H1 (cell line): Measurements from ENCODE around the gene C20orf144. TPM values are rescaled to one million over a fixed set of nuclear protein-coding genes. Genes with fewer than 3 reads are reported as not detected.
A peak's percentile ranks its signal among the peaks of the same experiment; 100 is the strongest.

Experiments used
- CTCF ChIA-PET: fragments of 300-600 bp; sonication (Branson Sonifier 250); formaldehyde crosslinking; loops from one replicate; lab custom pipeline; 2021; ENCODE audit not compliant: partially characterized antibody; lab: Charles Lee
- POLR2A ChIA-PET: fragments of 300-600 bp; sonication (Branson Sonifier 250); formaldehyde crosslinking; loops from one replicate; lab custom pipeline; 2021; ENCODE audit warnings: inconsistent platforms; ENCODE audit not compliant: partially characterized antibody; lab: Charles Lee
- DNase-seq, 2 experiments: peaks; one replicate each; pipeline versions ENCODE4 v3.0.0 to v3.0.0-alpha.2; 2010 to 2022; ENCODE audit warnings: low spot score in 2 of 2, low read depth in 1 of 2, mixed read lengths in 1 of 2
- FAIRE-seq: peaks from 2 replicates; lab custom pipeline; 2011; peaks lifted over from hg19 to GRCh38; lab: Jason Lieb, UNC
- H2AFZ ChIP-seq: 2 replicates; pipeline ENCODE4 v1.8.1; 2012; ENCODE audit warnings: low read length, inconsistent platforms
- H2AK5ac ChIP-seq: 2 replicates; pipeline ENCODE4 v1.6.1; 2013; ENCODE audit warnings: low read depth, low read length
- H2BK120ac ChIP-seq: replicated peaks from 2 replicates; pipeline ENCODE3; 2013; ENCODE audit warnings: low read depth, low read length, inconsistent platforms
- H2BK12ac ChIP-seq: 2 replicates; pipeline ENCODE4 v1.6.1; 2013; ENCODE audit warnings: low read depth, low read length
- H2BK15ac ChIP-seq: 2 replicates; pipeline ENCODE4 v1.6.1; 2013; ENCODE audit warnings: low read length
- H2BK20ac ChIP-seq: 2 replicates; pipeline ENCODE4 v1.6.1; 2013; ENCODE audit warnings: low read length
- H2BK5ac ChIP-seq: 2 replicates; pipeline ENCODE4 v1.6.1; 2013; ENCODE audit warnings: low read depth, low read length
- H3K14ac ChIP-seq: 2 replicates; pipeline ENCODE4 v1.6.1; 2013; ENCODE audit warnings: inconsistent platforms; ENCODE audit not compliant: insufficient read length
- H3K18ac ChIP-seq: 2 replicates; pipeline ENCODE4 v1.6.1; 2013; ENCODE audit warnings: low read length; ENCODE audit errors: extremely low read depth
- H3K23ac ChIP-seq: 2 replicates; pipeline ENCODE4 v1.6.1; 2013; ENCODE audit warnings: inconsistent platforms; ENCODE audit not compliant: insufficient read length
- H3K23me2 ChIP-seq: 2 replicates; pipeline ENCODE4 v1.6.1; 2013; ENCODE audit warnings: low read depth, low read length
- H3K27ac ChIP-seq: 2 replicates; pipeline ENCODE4 v1.6.1; 2011; ENCODE audit warnings: low read depth, low read length, inconsistent platforms
- H3K27me3 ChIP-seq, 4 experiments: replicated peaks in 1 of 4; 1 replicate in 1 of 4; 2 replicates in 3 of 4; pipeline versions ENCODE4 v1.6.1 to v1.8.1; 2011 to 2013; ENCODE audit warnings: low read length in 3 of 4, mild to moderate bottlenecking in 3 of 4, inconsistent platforms in 2 of 4, mixed read lengths in 2 of 4, moderate library complexity in 1 of 4; ENCODE audit not compliant: control insufficient read depth in 3 of 4, insufficient read depth in 3 of 4; ENCODE audit errors: extremely low read depth in 1 of 4
- H3K36me3 ChIP-seq, 4 experiments: 2 replicates each; pipeline versions ENCODE4 v1.6.1 to v1.8.1; 2011 to 2013; ENCODE audit warnings: mild to moderate bottlenecking in 4 of 4, low read length in 3 of 4, moderate library complexity in 2 of 4, control low read depth in 1 of 4, inconsistent platforms in 1 of 4; ENCODE audit not compliant: insufficient read depth in 4 of 4, control insufficient read depth in 2 of 4
- H3K4ac ChIP-seq: replicated peaks from 2 replicates; pipeline ENCODE3; 2013; ENCODE audit warnings: low read length, low read depth, mixed read lengths, inconsistent platforms; ENCODE audit not compliant: insufficient read length
- H3K4me1 ChIP-seq, 4 experiments: replicated peaks in 1 of 4; 1 replicate in 1 of 4; 2 replicates in 3 of 4; pipeline versions ENCODE4 v1.6.1 to v1.8.1; 2011 to 2013; ENCODE audit warnings: low read length in 3 of 4, inconsistent platforms in 2 of 4, mixed read lengths in 1 of 4; ENCODE audit not compliant: insufficient read depth in 4 of 4, control insufficient read depth in 3 of 4
- H3K4me2 ChIP-seq, 2 experiments: 2 replicates each; pipeline versions ENCODE4 v1.6.1 to v1.8.1; 2011 to 2013; ENCODE audit warnings: low read depth in 2 of 2, low read length in 2 of 2, control low read depth in 1 of 2, inconsistent platforms in 1 of 2, mild to moderate bottlenecking in 1 of 2; ENCODE audit not compliant: insufficient read depth in 1 of 2
- H3K4me3 ChIP-seq, 4 experiments: fragments of 200-600, 300-600 bp in 1 of 4; sonication (generic), shearing (Covaris generic), sonication (Bioruptor Twin) in 1 of 4; 2 replicates each; pipeline versions ENCODE4 v1.5.1 to v1.8.1; 2011 to 2016; ENCODE audit warnings: low read length in 4 of 4, low read depth in 3 of 4, control low read depth in 2 of 4, inconsistent platforms in 2 of 4, mild to moderate bottlenecking in 2 of 4, mixed read lengths in 1 of 4, moderate library complexity in 1 of 4; ENCODE audit not compliant: insufficient read depth in 2 of 4; ENCODE audit errors: extremely low read depth in 1 of 4
- H3K56ac ChIP-seq: replicated peaks from 2 replicates; pipeline ENCODE3; 2013; ENCODE audit warnings: low read depth, mild to moderate bottlenecking, mixed read lengths, low read length, inconsistent platforms; ENCODE audit not compliant: insufficient read length
- H3K79me1 ChIP-seq: 2 replicates; pipeline ENCODE4 v1.6.1; 2013; ENCODE audit warnings: low read depth, low read length, control low read depth
- H3K79me2 ChIP-seq, 2 experiments: 2 replicates each; pipeline versions ENCODE4 v1.6.1 to v1.8.1; 2012 to 2013; ENCODE audit warnings: low read length in 2 of 2, mild to moderate bottlenecking in 2 of 2, inconsistent platforms in 1 of 2; ENCODE audit not compliant: insufficient read depth in 2 of 2, control insufficient read depth in 1 of 2
- H3K9ac ChIP-seq, 4 experiments: replicated peaks in 1 of 4; 1 replicate in 1 of 4; 2 replicates in 3 of 4; pipeline versions ENCODE4 v1.6.1 to v1.8.1; 2011 to 2013; ENCODE audit warnings: low read depth in 3 of 4, low read length in 3 of 4, control low read depth in 2 of 4, mild to moderate bottlenecking in 2 of 4, moderate library complexity in 2 of 4, inconsistent platforms in 1 of 4; ENCODE audit errors: extremely low read depth in 1 of 4
- H3K9me3 ChIP-seq, 2 experiments: 2 replicates each; pipeline versions ENCODE4 v1.6.1 to v1.8.1; 2012 to 2013; ENCODE audit warnings: mild to moderate bottlenecking in 2 of 2, moderate library complexity in 2 of 2, control low read depth in 1 of 2, inconsistent platforms in 1 of 2, low read depth in 1 of 2, low read length in 1 of 2, mixed read lengths in 1 of 2; ENCODE audit not compliant: insufficient read depth in 2 of 2
- H4K20me1 ChIP-seq, 2 experiments: replicated peaks in 1 of 2; 2 replicates each; pipeline versions ENCODE3 to v1.8.1; 2011 to 2013; ENCODE audit warnings: inconsistent platforms in 2 of 2, low read length in 2 of 2, mild to moderate bottlenecking in 1 of 2; ENCODE audit not compliant: insufficient read depth in 2 of 2, control insufficient read depth in 1 of 2
- H4K5ac ChIP-seq: 2 replicates; pipeline ENCODE4 v1.6.1; 2013; ENCODE audit warnings: low read length, low read depth, mixed read lengths, inconsistent platforms; ENCODE audit not compliant: insufficient read length
- H4K8ac ChIP-seq: 2 replicates; pipeline ENCODE4 v1.8.0; 2013; ENCODE audit warnings: mild to moderate bottlenecking, moderate library complexity, low read length, inconsistent platforms; ENCODE audit not compliant: insufficient read depth; ENCODE audit errors: extremely low read depth
- H4K91ac ChIP-seq: replicated peaks from 2 replicates; pipeline ENCODE3; 2013; ENCODE audit warnings: low read length, mixed read lengths, inconsistent platforms; ENCODE audit not compliant: insufficient read length
- BACH1 ChIP-seq: IDR thresholded peaks from 2 replicates; pipeline ENCODE4 v1.6.1; 2012; ENCODE audit warnings: low read length, improper control_type of control experiment
- EGR1 ChIP-seq: IDR thresholded peaks from 2 replicates; pipeline ENCODE4 v1.6.1; 2011; ENCODE audit warnings: low read depth, low read length, borderline replicate concordance
- KDM4A ChIP-seq: IDR thresholded peaks from one replicate; pipeline ENCODE4 v1.7.1; 2012; ENCODE audit warnings: low read depth, mild to moderate bottlenecking, moderate library complexity, low read length, inconsistent platforms; ENCODE audit not compliant: severe bottlenecking
- PHF8 ChIP-seq: fragments of 200-600 bp; sonication (generic); conservative IDR thresholded peaks from 2 replicates; pipeline ENCODE4 v1.7.1; 2012; ENCODE audit warnings: low read depth, mild to moderate bottlenecking, inconsistent platforms, low read length, moderate library complexity
- POLR2A ChIP-seq, 2 experiments: IDR thresholded peaks; 1 replicate in 1 of 2; 2 replicates in 1 of 2; pipeline ENCODE4 v1.6.1; 2011; ENCODE audit warnings: low read depth in 2 of 2, low read length in 2 of 2, mild to moderate bottlenecking in 2 of 2; ENCODE audit errors: control extremely low read depth in 1 of 2
- POLR2AphosphoS5 ChIP-seq: IDR thresholded peaks from 2 replicates; pipeline ENCODE4 v1.6.1; 2011; ENCODE audit warnings: low read depth, low read length
- RBBP5 ChIP-seq: IDR thresholded peaks from 2 replicates; pipeline ENCODE4 v1.7.1; 2012; ENCODE audit warnings: low read depth, mild to moderate bottlenecking, inconsistent platforms, low read length, moderate library complexity, borderline replicate concordance
- SIX5 ChIP-seq: IDR thresholded peaks from 2 replicates; pipeline ENCODE4 v1.6.1; 2011; ENCODE audit warnings: mild to moderate bottlenecking, low read depth, low read length
- SP1 ChIP-seq: IDR thresholded peaks from 2 replicates; pipeline ENCODE4 v1.6.1; 2011; ENCODE audit warnings: low read depth, low read length
- TAF1 ChIP-seq: IDR thresholded peaks from 2 replicates; pipeline ENCODE4 v1.6.1; 2011; ENCODE audit warnings: mild to moderate bottlenecking, low read depth, low read length
- TBP ChIP-seq: IDR thresholded peaks from 2 replicates; pipeline ENCODE4 v1.6.1; 2011; ENCODE audit warnings: low read depth, low read length, improper control_type of control experiment
- WGBS, 2 experiments: shearing (Covaris generic) in 1 of 2; methylation state at CpG; one replicate each; pipeline versions ENCODE4 v1.1.6 to v1.1.7; 2013 to 2015; ENCODE audit warnings: low lambda C conversion rate in 2 of 2, mixed read lengths in 2 of 2, inconsistent platforms in 1 of 2, low coverage in 1 of 2, missing lambda C conversion rate in 1 of 2; ENCODE audit not compliant: insufficient replicate concordance in 2 of 2, insufficient coverage in 1 of 2, insufficient read length in 1 of 2; ENCODE audit errors: extremely low coverage in 1 of 2, missing lambda C conversion rate in 1 of 2; 5-methylcytosine and 5-hydroxymethylcytosine counted together
- polyA plus RNA-seq, 7 experiments: library from polyadenylated mRNA; depleted of rRNA in 3 of 7; stranded (reverse) in 5 of 7; unstranded in 2 of 7; fragments of >200 nt in 5 of 7; fragments of 200-250 nt in 2 of 7; gene quantifications; 1 replicate in 5 of 7; 2 replicates in 1 of 7; 4 replicates in 1 of 7; pipeline versions ENCODE4 v1.2.1 to v1.2.3, GENCODE V29; 2011 to 2013; ENCODE audit warnings: missing spikeins in 2 of 7, mixed read lengths in 2 of 7
- total RNA-seq: library from RNA; stranded (reverse); fragmentation: NEBNext Ultra II Directional; extraction: Animal tissue kit (Norgen Biotek cat#: 25700); gene quantifications from 2 replicates; pipeline ENCODE4 v1.2.1, GENCODE V29; 2021

Gene C20orf144
- total and polyA plus RNA-seq, 2 of the 8 experiments (the other 6 are each of a cell fraction or from before 2014, with no cell fraction given), result 0.21 to 0.24 TPM

DNA sequence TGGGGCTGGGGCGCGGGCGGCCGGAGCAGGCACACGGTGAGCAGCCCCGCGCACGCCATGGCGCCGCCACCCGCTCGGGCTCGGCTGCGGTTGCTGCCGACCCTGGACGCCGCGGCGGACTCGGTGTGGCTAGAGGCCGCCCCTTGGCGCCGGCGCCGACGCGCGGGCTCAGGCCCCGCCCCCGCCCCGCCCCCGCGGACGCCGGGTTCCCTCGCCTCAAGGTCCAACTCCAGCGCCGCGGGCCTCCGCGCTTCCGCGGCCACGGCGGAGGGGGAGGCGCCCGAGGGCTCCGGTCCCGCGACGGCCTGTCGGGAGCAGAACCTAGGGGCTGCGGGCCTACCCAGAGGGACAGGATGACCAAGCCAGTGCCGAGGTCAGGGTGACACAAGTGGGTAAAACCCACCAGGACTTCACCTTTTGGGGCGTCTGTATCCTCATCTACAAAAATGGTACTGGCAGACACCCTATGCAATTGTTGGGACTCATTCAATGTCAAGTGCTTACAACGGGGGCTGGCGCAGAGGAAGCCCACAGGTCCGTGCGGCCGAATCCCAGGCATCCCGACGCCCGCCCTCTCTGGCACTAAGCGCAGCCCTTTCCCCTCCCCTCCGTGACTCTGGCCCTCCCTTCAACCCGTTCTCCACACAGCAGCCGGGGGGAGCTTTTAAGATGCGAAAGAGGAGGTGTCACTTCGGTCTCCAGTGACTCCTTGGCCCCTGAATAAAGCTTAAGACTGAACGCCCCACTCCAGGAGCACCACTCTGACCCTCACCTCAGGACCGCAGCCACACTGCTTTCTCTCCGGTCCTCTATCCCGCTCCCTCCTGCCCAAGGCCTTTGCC lies 12.4 kb downstream of the C20orf144 start, which contains the start of gene NECAB3:
Gene NECAB3 (minus strand): TSS at position 135 of the 842 bp plus-strand sequence. CDS start 76 bp downstream, at position 59.
- ChIA-PET POLR2A (interaction anchor here (0.6 to 17.9 kb wide), 9 partner anchors 5 to 446 kb away, joined by 3 to 245 read pairs (median 6); partner anchors contain the start of genes ACTL10, C20orf144, E2F1 and NECAB3), CTCF (interaction anchor here (1.2 to 1.4 kb wide), 4 partner anchors 10 to 75 kb away, joined by 3 to 4 read pairs (median 4); no protein-coding TSS in a partner anchor)
- no peaks in the 10 kb centered on the region for H3K9me3 ChIP-seq
- H3K23me2 ChIP-seq, result peaks cover 13% of the 10 kb centered on the region
- peak within 1 kb of the TSS; percentile 55; the same call in 1 of the 2 replicates for H2BK12ac ChIP-seq
- H3K4me1 ChIP-seq, result peaks cover 0 to 22% (median 11%) of the 10 kb centered on the region in 4 experiments; a peak in 4 of 7 replicates
- peak within 1 kb of the TSS; percentile 87 for H3K4ac ChIP-seq
- FAIRE-seq, result no peak
- WGBS, 2 experiments, result 3% methylated on average over 31 of the region's 73 CpGs; no CpG with 5 or more reads in 1 of the 2 experiments
- peak within 1 kb of the TSS; percentile 46; the same call in 1 of the 2 replicates for H2BK15ac ChIP-seq
- H3K18ac ChIP-seq, result peak within 1 kb of the TSS; percentile 32; the same call in 1 of the 2 replicates
- peaks cover 15 to 26% (median 25%) of the 10 kb centered on the region in 4 experiments; a peak in 6 of 8 replicates for H3K36me3 ChIP-seq
- peak within 1 kb of the TSS; percentile 71; the same call in 1 of the 2 replicates for H2AK5ac ChIP-seq
- H4K91ac ChIP-seq, result peak within 1 kb of the TSS; percentile 89
- H4K5ac ChIP-seq, result peak within 1 kb of the TSS; percentile 32
- H2BK20ac ChIP-seq, result no peak within 1 kb of the TSS
- no peak within 1 kb of the TSS; the same call in 1 of the 2 replicates for H3K27ac ChIP-seq
- peak within 1 kb of the TSS; percentile 85 to 97 for H3K4me2 ChIP-seq
- peak within 1 kb of the TSS; percentile 72 for H3K56ac ChIP-seq
- H2BK5ac ChIP-seq, result 0 out of 2 replicates have a peak within 1 kb of the TSS, but pooled peaks have one; percentile 18
- peaks cover 3 to 30% of the 10 kb centered on the region in 2 experiments for H4K20me1 ChIP-seq
- peak within 1 kb of the TSS; percentile 92 for H4K8ac ChIP-seq
- H3K79me2 ChIP-seq, result no peaks in the 10 kb centered on the region
- H3K27me3 ChIP-seq, result no peaks in the 10 kb centered on the region
- H3K9ac ChIP-seq, result peak within 1 kb of the TSS; percentile 34 to 75 (median 65)
- H2AFZ ChIP-seq, result 0 out of 2 replicates have a peak within 1 kb of the TSS, but pooled peaks have one; percentile 12
- H3K79me1 ChIP-seq, result no peaks in the 10 kb centered on the region; the same call in 1 of the 2 replicates
- DNase-seq, result peak in 1 of 2 experiments; percentile 87
- H3K23ac ChIP-seq, result no peak within 1 kb of the TSS
- H3K14ac ChIP-seq, result no peak within 1 kb of the TSS
- H3K4me3 ChIP-seq, result peak within 1 kb of the TSS; percentile 52 to 77 (median 70)
- H2BK120ac ChIP-seq, result no peak within 1 kb of the TSS
- TF ChIP-seq SIX5 (no peak), POLR2AphosphoS5 (0 out of 2 replicates have a peak, but pooled peaks have one; percentile 44), RBBP5 (peak; percentile 46), TBP (peak; percentile 13; the same call in 1 of the 2 replicates), TAF1 (peak; percentile 67; the same call in 1 of the 2 replicates), SP1 (no peak), PHF8 (0 out of 2 replicates have a peak, but pooled peaks have one; percentile 19), POLR2A (IDR thresholded peaks at IDR 0.05; ENCODE audit: control extremely low read depth in 1 of 2, low read depth in 2 of 2, low read length in 2 of 2) (peak; percentile 4 to 31), KDM4A (peak; percentile 7), BACH1 (no peak), EGR1 (peak; percentile 61; the same call in 1 of the 2 replicates)
